ENCODE results near the gene GPR78. TPM values are rescaled to one million over a fixed set of nuclear protein-coding genes. Genes with fewer than 3 reads are reported as not detected.

GPR78 gene, protein sequence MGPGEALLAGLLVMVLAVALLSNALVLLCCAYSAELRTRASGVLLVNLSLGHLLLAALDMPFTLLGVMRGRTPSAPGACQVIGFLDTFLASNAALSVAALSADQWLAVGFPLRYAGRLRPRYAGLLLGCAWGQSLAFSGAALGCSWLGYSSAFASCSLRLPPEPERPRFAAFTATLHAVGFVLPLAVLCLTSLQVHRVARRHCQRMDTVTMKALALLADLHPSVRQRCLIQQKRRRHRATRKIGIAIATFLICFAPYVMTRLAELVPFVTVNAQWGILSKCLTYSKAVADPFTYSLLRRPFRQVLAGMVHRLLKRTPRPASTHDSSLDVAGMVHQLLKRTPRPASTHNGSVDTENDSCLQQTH
- 0.22 TPM for polyA plus RNA-seq (2013, experiment 1 of 2)
- polyA plus RNA-seq (2013, experiment 2 of 2) = 0.15 TPM

DNA sequence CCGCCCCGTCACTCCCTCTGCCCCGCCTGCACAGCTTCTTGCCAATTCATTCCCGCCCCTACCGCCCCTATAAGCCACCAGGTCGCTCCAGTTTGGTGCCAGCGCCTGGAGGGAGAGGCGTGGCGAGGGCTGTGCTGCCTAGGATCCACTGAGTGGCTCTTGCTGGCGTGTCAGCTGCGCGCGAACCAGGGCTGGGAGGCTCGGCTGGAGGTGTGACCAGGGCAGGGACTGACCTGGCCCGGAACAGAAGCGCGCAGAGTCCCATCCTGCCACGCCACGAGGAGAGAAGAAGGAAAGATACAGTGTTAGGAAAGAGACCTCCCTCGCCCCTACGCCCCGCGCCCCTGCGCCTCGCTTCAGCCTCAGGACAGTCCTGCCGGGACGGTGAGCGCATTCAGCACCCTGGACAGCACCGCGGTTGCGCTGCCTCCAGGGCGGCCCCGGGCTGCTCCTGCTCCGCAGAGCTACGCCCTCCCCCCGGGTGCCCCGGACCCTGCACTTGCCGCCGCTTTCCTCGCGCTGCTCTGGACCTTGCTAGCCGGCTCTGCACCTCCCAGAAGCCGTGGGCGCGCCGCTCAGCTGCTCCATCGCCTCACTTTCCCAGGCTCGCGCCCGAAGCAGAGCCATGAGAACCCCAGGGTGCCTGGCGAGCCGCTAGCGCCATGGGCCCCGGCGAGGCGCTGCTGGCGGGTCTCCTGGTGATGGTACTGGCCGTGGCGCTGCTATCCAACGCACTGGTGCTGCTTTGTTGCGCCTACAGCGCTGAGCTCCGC lies at the start of gene GPR78:
Gene GPR78, plus strand, starts transcription at position 72 of the 773 bp plus-strand sequence. Its CDS starts 591 bp downstream, at position 663.
- Histone ChIP-seq H3K4me2 (ENCODE audit: insufficient read depth, low read length, poor library complexity, severe bottlenecking) (peak within 1 kb of the TSS; percentile 74), H3K18ac (ENCODE audit: low read length) (peak within 1 kb of the TSS; percentile 49), H3K36me3 (replicated peaks in 1 of 2; ENCODE audit: control insufficient read depth in 2 of 2, insufficient read depth in 2 of 2, low read length in 2 of 2) (no peaks in the 10 kb centered on the region), H3K27me3 (ENCODE audit: control insufficient read depth in 3 of 3, insufficient read depth in 3 of 3, low read depth in 1 of 3, low read length in 3 of 3) (peaks cover 3 to 36% (median 15%) of the 10 kb centered on the region in 3 experiments), H3K9ac (ENCODE audit: low read depth, low read length, poor library complexity) (peak within 1 kb of the TSS; percentile 63), H2BK12ac (ENCODE audit: low read length) (no peak within 1 kb of the TSS), H2AFZ (ENCODE audit: low read length) (no peak within 1 kb of the TSS), H3K4me1 (ENCODE audit: control insufficient read depth in 2 of 2, insufficient read depth in 1 of 2, low read depth in 1 of 2, low read length in 2 of 2) (peaks cover 0 to 10% of the 10 kb centered on the region in 2 donors), H3K4ac (ENCODE audit: low read length) (no peak within 1 kb of the TSS), H4K8ac (ENCODE audit: low read depth, low read length) (no peak within 1 kb of the TSS), H4K91ac (ENCODE audit: low read depth, low read length, poor library complexity) (no peak within 1 kb of the TSS), H2BK15ac (ENCODE audit: low read length) (no peak within 1 kb of the TSS), H2AK5ac (ENCODE audit: low read depth, low read length) (no peak within 1 kb of the TSS), H3K14ac (ENCODE audit: low read length) (no peak within 1 kb of the TSS), H3K23ac (ENCODE audit: low read depth, low read length, poor library complexity) (peak within 1 kb of the TSS; percentile 71), H2BK5ac (ENCODE audit: low read length) (no peak within 1 kb of the TSS), H2BK120ac (ENCODE audit: low read depth, low read length) (no peak within 1 kb of the TSS), H3K4me3 (ENCODE audit: low read length in 2 of 2) (no peak within 1 kb of the TSS), H3K79me1 (ENCODE audit: low read depth, low read length) (peaks cover 3% of the 10 kb centered on the region), H3K27ac (replicated peaks; ENCODE audit: low read length) (no peak within 1 kb of the TSS), H3K9me3 (replicated peaks in 1 of 2; ENCODE audit: control insufficient read depth in 2 of 2, insufficient read depth in 1 of 2, low read depth in 1 of 2, low read length in 2 of 2) (peaks cover 0 to 2% of the 10 kb centered on the region in 2 donors)
- no CpG with 5 or more reads among the region's 63 CpGs for WGBS, 2 donors (ENCODE audit: extremely low coverage in 2 of 2, insufficient read length in 2 of 2, insufficient replicate concordance in 1 of 2)
- DNase-seq (ENCODE audit: low spot score) = peak; percentile 92

DNA sequence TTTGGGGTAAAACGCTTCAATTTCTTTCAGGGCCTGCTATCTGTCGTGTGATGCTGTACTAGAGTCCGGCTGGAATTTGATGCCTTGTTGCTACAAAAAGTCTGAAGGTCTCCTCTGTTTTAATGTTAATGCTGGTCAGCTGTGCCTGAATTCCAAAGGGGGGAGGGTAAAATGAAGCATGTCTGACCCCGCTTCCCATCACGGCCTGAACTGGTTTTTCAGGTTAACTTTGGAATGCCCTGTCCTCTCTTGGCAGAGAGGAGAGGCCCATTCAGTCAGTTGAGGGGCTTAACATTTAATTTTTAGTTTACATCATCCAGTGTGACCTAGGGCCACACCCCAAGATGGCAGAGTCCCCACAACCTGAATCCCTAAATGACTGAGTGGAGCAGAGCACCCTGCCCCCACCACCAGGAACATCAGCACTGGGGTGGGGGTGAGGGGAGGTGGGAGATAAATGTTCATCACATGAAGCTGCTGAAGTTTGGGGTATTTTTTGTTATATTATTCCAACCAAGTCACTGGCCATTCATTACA lies 47.9 kb upstream of the GPR78 start:
- DNase-seq (ENCODE audit: low spot score) = no peak
- Histone ChIP-seq H3K4me2 (ENCODE audit: insufficient read depth, low read length, poor library complexity, severe bottlenecking) (no peak overlapping the region), H2BK12ac (ENCODE audit: low read length) (no peak overlapping the region), H3K4me3 (ENCODE audit: low read length in 2 of 2) (no peak overlapping the region), H3K18ac (ENCODE audit: low read length) (no peak overlapping the region), H3K14ac (ENCODE audit: low read length) (no peak overlapping the region), H2BK120ac (ENCODE audit: low read depth, low read length) (no peak overlapping the region), H3K27me3 (ENCODE audit: control insufficient read depth in 3 of 3, insufficient read depth in 3 of 3, low read depth in 1 of 3, low read length in 3 of 3) (no peaks in the 10 kb centered on the region), H3K36me3 (replicated peaks in 1 of 2; ENCODE audit: control insufficient read depth in 2 of 2, insufficient read depth in 2 of 2, low read length in 2 of 2) (no peaks in the 10 kb centered on the region), H3K4me1 (ENCODE audit: control insufficient read depth in 2 of 2, insufficient read depth in 1 of 2, low read depth in 1 of 2, low read length in 2 of 2) (no peaks in the 10 kb centered on the region), H4K8ac (ENCODE audit: low read depth, low read length) (no peak overlapping the region), H3K9ac (ENCODE audit: low read depth, low read length, poor library complexity) (no peak overlapping the region), H3K9me3 (replicated peaks in 1 of 2; ENCODE audit: control insufficient read depth in 2 of 2, insufficient read depth in 1 of 2, low read depth in 1 of 2, low read length in 2 of 2) (peaks cover 0 to 1% of the 10 kb centered on the region in 2 donors), H2BK15ac (ENCODE audit: low read length) (no peak overlapping the region), H3K4ac (ENCODE audit: low read length) (no peak overlapping the region), H3K23ac (ENCODE audit: low read depth, low read length, poor library complexity) (no peak overlapping the region), H2AFZ (ENCODE audit: low read length) (no peak overlapping the region), H2AK5ac (ENCODE audit: low read depth, low read length) (no peak overlapping the region), H2BK5ac (ENCODE audit: low read length) (no peak overlapping the region), H3K79me1 (ENCODE audit: low read depth, low read length) (no peaks in the 10 kb centered on the region), H4K91ac (ENCODE audit: low read depth, low read length, poor library complexity) (no peak overlapping the region), H3K27ac (replicated peaks; ENCODE audit: low read length) (no peak overlapping the region)
- WGBS, 2 donors (ENCODE audit: extremely low coverage in 2 of 2, insufficient read length in 2 of 2, insufficient replicate concordance in 1 of 2) = no CpG with 5 or more reads among the region's 5 CpGs

DNA sequence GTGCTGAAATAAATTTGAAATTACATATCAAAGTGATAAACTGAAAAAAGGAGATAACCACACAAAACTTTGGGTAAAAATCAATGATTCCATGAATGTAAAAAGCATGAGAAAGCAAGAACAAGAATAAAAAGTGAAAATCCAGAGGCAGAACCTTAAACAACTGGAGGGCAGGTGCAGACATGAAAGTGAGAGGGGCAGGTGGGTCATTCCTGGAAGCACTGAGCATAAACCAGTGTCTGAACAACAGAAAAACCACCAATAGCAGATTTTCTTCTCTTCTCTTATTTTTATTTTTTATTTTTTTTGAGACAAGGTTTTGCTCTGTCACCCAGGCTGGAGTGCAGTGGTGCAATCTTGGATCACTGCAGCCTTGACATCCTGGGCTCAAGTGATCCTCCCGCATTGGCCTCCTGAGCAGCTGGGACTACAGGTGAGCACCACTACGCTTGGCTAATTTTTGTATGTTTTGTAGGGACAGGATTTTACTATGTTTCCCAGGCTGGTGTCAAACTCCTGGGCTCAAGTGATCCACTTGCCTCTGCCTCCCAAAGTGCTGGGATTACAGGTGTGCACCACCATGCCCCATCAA lies 46.8 kb upstream of the GPR78 start:
- Histone ChIP-seq H3K18ac (ENCODE audit: low read length) (no peak overlapping the region), H2BK5ac (ENCODE audit: low read length) (no peak overlapping the region), H3K27me3 (ENCODE audit: control insufficient read depth in 3 of 3, insufficient read depth in 3 of 3, low read depth in 1 of 3, low read length in 3 of 3) (no peaks in the 10 kb centered on the region), H3K9ac (ENCODE audit: low read depth, low read length, poor library complexity) (no peak overlapping the region), H3K79me1 (ENCODE audit: low read depth, low read length) (no peaks in the 10 kb centered on the region), H2BK12ac (ENCODE audit: low read length) (no peak overlapping the region), H3K27ac (replicated peaks; ENCODE audit: low read length) (no peak overlapping the region), H4K91ac (ENCODE audit: low read depth, low read length, poor library complexity) (no peak overlapping the region), H3K4me1 (ENCODE audit: control insufficient read depth in 2 of 2, insufficient read depth in 1 of 2, low read depth in 1 of 2, low read length in 2 of 2) (no peaks in the 10 kb centered on the region), H3K14ac (ENCODE audit: low read length) (no peak overlapping the region), H3K9me3 (replicated peaks in 1 of 2; ENCODE audit: control insufficient read depth in 2 of 2, insufficient read depth in 1 of 2, low read depth in 1 of 2, low read length in 2 of 2) (peaks cover 0 to 1% of the 10 kb centered on the region in 2 donors), H3K36me3 (replicated peaks in 1 of 2; ENCODE audit: control insufficient read depth in 2 of 2, insufficient read depth in 2 of 2, low read length in 2 of 2) (no peaks in the 10 kb centered on the region), H2AFZ (ENCODE audit: low read length) (no peak overlapping the region), H2BK120ac (ENCODE audit: low read depth, low read length) (no peak overlapping the region), H3K4ac (ENCODE audit: low read length) (no peak overlapping the region), H3K4me3 (ENCODE audit: low read length in 2 of 2) (no peak overlapping the region), H2AK5ac (ENCODE audit: low read depth, low read length) (no peak overlapping the region), H2BK15ac (ENCODE audit: low read length) (no peak overlapping the region), H3K23ac (ENCODE audit: low read depth, low read length, poor library complexity) (no peak overlapping the region), H4K8ac (ENCODE audit: low read depth, low read length) (no peak overlapping the region), H3K4me2 (ENCODE audit: insufficient read depth, low read length, poor library complexity, severe bottlenecking) (no peak overlapping the region)
- no peak for DNase-seq (ENCODE audit: low spot score)
- no CpG with 5 or more reads among the region's 2 CpGs for WGBS, 2 donors (ENCODE audit: extremely low coverage in 2 of 2, insufficient read length in 2 of 2, insufficient replicate concordance in 1 of 2)
